T-helper 2 cell treated with Interferon-gamma antibody and Interleukin-4, amounts not matched to agents 5 μg/mL and 100 μg/mL, for 36 hours (primary cell): ENCODE measurements around the gene ADRB2.

Source experiments
- DNase-seq: peaks from one replicate; pipeline ENCODE4 v3.0.0; 2021; ENCODE audit warnings: low spot score
- H3K27ac Mint-ChIP-seq: one replicate; pipeline ENCODE4 v1.8.0; 2021; ENCODE audit warnings: mild to moderate bottlenecking, mixed read lengths
- H3K27me3 Mint-ChIP-seq: one replicate; pipeline ENCODE4 v1.8.0; 2021; ENCODE audit warnings: low read depth, mixed read lengths
- H3K36me3 Mint-ChIP-seq: one replicate; pipeline ENCODE4 v1.8.0; 2021; ENCODE audit warnings: low read depth, mixed read lengths
- H3K4me1 Mint-ChIP-seq: one replicate; pipeline ENCODE4 v1.8.0; 2021; ENCODE audit warnings: low read depth, mixed read lengths
- H3K4me3 Mint-ChIP-seq: one replicate; pipeline ENCODE4 v1.8.0; 2022; ENCODE audit warnings: mild to moderate bottlenecking, moderate library complexity, mixed read lengths
- H3K9me3 Mint-ChIP-seq: one replicate; pipeline ENCODE4 v1.8.0; 2021; ENCODE audit warnings: mixed read lengths

ADRB2 gene

DNA sequence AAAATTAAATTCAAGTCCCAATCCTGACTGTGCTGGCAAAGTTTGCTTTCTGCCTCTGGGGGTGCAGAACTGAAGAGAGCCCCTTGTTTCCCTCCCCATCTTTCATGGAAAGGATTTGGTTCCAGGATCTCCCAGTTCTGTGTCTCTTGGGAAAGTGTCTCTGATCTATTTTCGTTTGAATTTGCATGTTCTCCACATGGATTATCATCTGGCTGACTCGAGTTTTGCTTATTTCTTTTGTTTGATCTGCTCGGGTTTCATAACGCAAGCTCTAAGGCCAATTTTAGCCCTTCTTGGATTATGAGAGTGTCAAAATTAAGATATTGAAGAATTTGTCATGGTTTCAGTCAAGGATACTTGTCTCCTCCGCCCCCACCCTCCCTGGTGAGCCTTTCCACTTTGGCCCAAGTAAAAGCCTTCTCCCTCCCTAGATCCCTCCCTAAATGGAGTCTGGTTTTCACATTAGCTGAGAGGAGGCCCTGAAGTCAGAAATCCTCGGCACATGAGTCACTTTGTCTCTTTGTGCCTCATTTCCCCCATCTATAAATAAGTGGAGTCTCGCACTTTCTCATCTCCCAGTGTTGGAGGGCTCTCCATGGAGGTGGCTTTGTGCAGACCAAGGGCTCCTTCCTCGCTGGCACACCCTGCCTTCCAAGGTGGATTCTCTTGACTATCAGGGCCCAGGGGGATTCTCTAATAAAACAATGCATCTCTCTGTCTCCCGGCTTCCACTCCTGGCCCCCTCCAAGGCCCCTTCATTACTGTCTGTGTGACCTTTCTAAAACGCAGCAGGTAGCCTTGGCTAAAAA is 17.3 kb downstream of the ADRB2 start:
- Mint-ChIP-seq H3K27me3 (peaks cover 17% of the 10 kb centered on the region), H3K4me3 (no peak overlapping the region)

GRCh38 chr5:148844433-148845280 is 18.2 kb downstream of the ADRB2 start:
- DNase-seq = no peak
- Mint-ChIP-seq H3K4me3 (no peak overlapping the region), H3K36me3 (peaks cover 3% of the 10 kb centered on the region), H3K27ac (no peak overlapping the region), H3K9me3 (peaks cover 6% of the 10 kb centered on the region), H3K27me3 (peaks cover 13% of the 10 kb centered on the region), H3K4me1 (peaks cover 20% of the 10 kb centered on the region)

More for the DNA sequence above, 17.3 kb downstream of the ADRB2 start:
- Mint-ChIP-seq H3K27ac (no peak overlapping the region), H3K36me3 (peaks cover 3% of the 10 kb centered on the region), H3K9me3 (peaks cover 6% of the 10 kb centered on the region), H3K4me1 (peaks cover 12% of the 10 kb centered on the region)
- DNase-seq = no peak

DNA sequence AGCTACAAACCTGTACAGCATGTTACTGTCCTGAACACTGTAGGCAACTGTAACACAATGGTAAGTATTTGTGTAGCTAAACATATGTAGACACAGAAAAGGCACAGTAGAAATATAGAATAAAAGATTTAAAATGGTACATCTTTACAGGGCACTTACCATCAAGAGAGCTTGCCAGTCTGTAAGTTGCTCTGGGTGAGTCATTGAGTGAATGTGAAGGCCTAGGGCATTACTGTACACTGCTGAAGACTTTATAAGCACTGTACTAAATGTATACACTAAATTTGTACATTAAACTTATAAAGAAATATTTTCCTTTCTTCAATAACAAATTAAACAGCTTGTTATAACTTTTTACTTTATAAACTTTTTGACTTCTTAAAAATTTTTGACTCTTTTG is 20.5 kb downstream of the ADRB2 start:
- H3K36me3 Mint-ChIP-seq = peaks cover 3% of the 10 kb centered on the region
- peaks cover 6% of the 10 kb centered on the region for H3K9me3 Mint-ChIP-seq
- H3K4me3 Mint-ChIP-seq = no peak overlapping the region
- H3K27me3 Mint-ChIP-seq = peaks cover 9% of the 10 kb centered on the region
- peaks cover 28% of the 10 kb centered on the region for H3K4me1 Mint-ChIP-seq
- DNase-seq = no peak
- no peak overlapping the region for H3K27ac Mint-ChIP-seq

DNA sequence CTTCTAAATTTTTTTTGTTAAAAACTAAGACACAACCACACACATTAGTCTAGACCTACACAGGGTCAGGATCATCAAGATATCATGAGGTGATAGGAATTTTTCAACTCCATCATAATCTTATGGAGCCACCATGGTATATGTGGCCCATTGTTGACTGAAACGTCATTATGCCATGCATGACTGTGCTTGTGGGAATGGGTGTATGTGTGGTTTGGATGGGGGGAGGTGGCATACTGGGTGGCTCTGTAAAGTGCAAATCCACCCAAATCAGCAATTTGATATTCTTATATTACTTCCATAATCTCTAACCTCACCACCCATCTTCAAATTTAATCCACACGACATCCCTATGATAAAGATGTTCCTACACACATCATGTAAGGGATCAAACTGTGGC is 21.0 kb downstream of the ADRB2 start:
- H3K27ac Mint-ChIP-seq = no peak overlapping the region

GRCh38 chr5:148848393-148849031 is 22.1 kb downstream of the ADRB2 start:
- H3K4me3 Mint-ChIP-seq = peak overlapping the region; percentile 65
- peaks cover 6% of the 10 kb centered on the region for H3K9me3 Mint-ChIP-seq
- peaks cover 3% of the 10 kb centered on the region for H3K36me3 Mint-ChIP-seq
- H3K4me1 Mint-ChIP-seq = peaks cover 28% of the 10 kb centered on the region
- H3K27ac Mint-ChIP-seq = peak overlapping the region; percentile 90
- DNase-seq = no peak
- H3K27me3 Mint-ChIP-seq = peaks cover 11% of the 10 kb centered on the region

More for the DNA sequence above, 21.0 kb downstream of the ADRB2 start:
- no peak for DNase-seq
- peaks cover 11% of the 10 kb centered on the region for H3K27me3 Mint-ChIP-seq
- H3K4me1 Mint-ChIP-seq = peaks cover 28% of the 10 kb centered on the region
- H3K36me3 Mint-ChIP-seq = peaks cover 3% of the 10 kb centered on the region
- no peak overlapping the region for H3K4me3 Mint-ChIP-seq
- peaks cover 6% of the 10 kb centered on the region for H3K9me3 Mint-ChIP-seq

- peak overlapping the region; percentile 64 for H3K27ac Mint-ChIP-seq
- H3K36me3 Mint-ChIP-seq = peaks cover 3% of the 10 kb centered on the region
- H3K9me3 Mint-ChIP-seq = peaks cover 6% of the 10 kb centered on the region
- peaks cover 31% of the 10 kb centered on the region for H3K4me1 Mint-ChIP-seq
- peak overlapping the region; percentile 25 for H3K4me3 Mint-ChIP-seq
- no peak for DNase-seq
- peaks cover 11% of the 10 kb centered on the region for H3K27me3 Mint-ChIP-seq
These were observed 23.1 kb downstream of the ADRB2 start for GRCh38 chr5:148849461-148849860.

GRCh38 chr5:148850836-148851235 is 24.4 kb downstream of the ADRB2 start:
- no peak overlapping the region for H3K4me3 Mint-ChIP-seq
- H3K9me3 Mint-ChIP-seq = peaks cover 6% of the 10 kb centered on the region
- peaks cover 7% of the 10 kb centered on the region for H3K27me3 Mint-ChIP-seq
- DNase-seq = no peak
- H3K4me1 Mint-ChIP-seq = peaks cover 29% of the 10 kb centered on the region
- H3K27ac Mint-ChIP-seq = no peak overlapping the region
- peaks cover 3% of the 10 kb centered on the region for H3K36me3 Mint-ChIP-seq

GRCh38 chr5:148853868-148854267 is 27.5 kb downstream of the ADRB2 start:
- H3K9me3 Mint-ChIP-seq = no peaks in the 10 kb centered on the region
- no peak for DNase-seq
- peaks cover 11% of the 10 kb centered on the region for H3K27me3 Mint-ChIP-seq
- peaks cover 23% of the 10 kb centered on the region for H3K4me1 Mint-ChIP-seq
- no peak overlapping the region for H3K4me3 Mint-ChIP-seq
- H3K27ac Mint-ChIP-seq = no peak overlapping the region
- H3K36me3 Mint-ChIP-seq = no peaks in the 10 kb centered on the region

- Mint-ChIP-seq H3K27me3 (peaks cover 15% of the 10 kb centered on the region), H3K4me1 (peaks cover 10% of the 10 kb centered on the region), H3K4me3 (no peak overlapping the region), H3K36me3 (no peaks in the 10 kb centered on the region), H3K9me3 (no peaks in the 10 kb centered on the region), H3K27ac (peak overlapping the region; percentile 29)
- no peak for DNase-seq
These were observed 29.0 kb downstream of the ADRB2 start for GRCh38 chr5:148855249-148856008.

GRCh38 chr5:148856009-148856367 is 29.6 kb downstream of the ADRB2 start:
- H3K27ac Mint-ChIP-seq = no peak overlapping the region

DNA sequence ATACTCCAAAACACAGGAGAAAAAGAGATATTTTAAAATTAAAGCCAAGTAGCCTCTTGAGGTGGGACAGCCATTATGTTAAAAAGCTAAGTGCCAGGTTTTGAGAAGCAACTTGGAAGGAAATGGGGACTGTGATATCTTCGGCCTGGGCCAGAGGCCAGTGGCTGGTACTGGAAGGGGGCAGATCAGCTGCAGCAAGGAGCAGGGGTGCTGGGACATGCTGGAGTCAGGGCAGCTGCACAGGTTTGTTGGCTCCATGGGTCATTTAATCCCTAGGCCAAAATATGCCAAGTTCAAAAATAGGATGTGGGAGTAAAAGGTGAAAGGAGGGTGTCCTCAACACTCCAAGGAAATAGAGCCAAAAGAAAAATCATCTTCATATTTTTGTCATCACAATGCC is 30.0 kb downstream of the ADRB2 start:
- no peaks in the 10 kb centered on the region for H3K9me3 Mint-ChIP-seq
- no peak for DNase-seq
- H3K27me3 Mint-ChIP-seq = peaks cover 13% of the 10 kb centered on the region
- peaks cover 8% of the 10 kb centered on the region for H3K4me1 Mint-ChIP-seq
- H3K27ac Mint-ChIP-seq = no peak overlapping the region
- H3K36me3 Mint-ChIP-seq = no peaks in the 10 kb centered on the region
- no peak overlapping the region for H3K4me3 Mint-ChIP-seq

More at GRCh38 chr5:148856009-148856367, 29.6 kb downstream of the ADRB2 start:
- Mint-ChIP-seq H3K4me3 (no peak overlapping the region), H3K36me3 (no peaks in the 10 kb centered on the region), H3K9me3 (no peaks in the 10 kb centered on the region), H3K27me3 (peaks cover 16% of the 10 kb centered on the region), H3K4me1 (peaks cover 8% of the 10 kb centered on the region)
- DNase-seq = no peak

DNA sequence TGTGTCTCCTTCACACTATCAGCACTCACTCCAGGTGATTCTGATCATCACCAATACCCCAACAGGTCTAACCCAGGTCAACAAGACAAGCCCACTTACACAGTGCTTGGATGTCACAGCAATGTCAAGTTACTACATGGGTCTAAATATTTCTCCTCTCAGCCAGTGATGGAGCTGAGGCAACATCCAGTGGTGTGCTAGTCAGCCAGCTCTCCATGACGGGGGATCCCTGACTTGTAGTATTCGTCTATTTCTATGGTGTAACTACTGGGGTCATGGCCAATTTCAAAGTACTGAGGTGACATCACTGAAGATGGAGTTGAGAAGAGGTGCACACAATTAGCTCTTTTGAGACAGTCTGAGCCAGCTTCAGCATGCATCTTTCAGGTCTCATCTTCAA is 31.1 kb downstream of the ADRB2 start:
- H3K27ac Mint-ChIP-seq = no peak overlapping the region
- no peak overlapping the region for H3K4me3 Mint-ChIP-seq
- DNase-seq = no peak
- peaks cover 11% of the 10 kb centered on the region for H3K27me3 Mint-ChIP-seq
- H3K9me3 Mint-ChIP-seq = no peaks in the 10 kb centered on the region
- H3K4me1 Mint-ChIP-seq = peaks cover 8% of the 10 kb centered on the region
- H3K36me3 Mint-ChIP-seq = no peaks in the 10 kb centered on the region

GRCh38 chr5:148858106-148858505 is 31.7 kb downstream of the ADRB2 start:
- no peak for DNase-seq
- H3K27me3 Mint-ChIP-seq = peaks cover 11% of the 10 kb centered on the region
- H3K27ac Mint-ChIP-seq = no peak overlapping the region
- no peaks in the 10 kb centered on the region for H3K36me3 Mint-ChIP-seq
- H3K4me1 Mint-ChIP-seq = peaks cover 8% of the 10 kb centered on the region
- H3K9me3 Mint-ChIP-seq = no peaks in the 10 kb centered on the region
- no peak overlapping the region for H3K4me3 Mint-ChIP-seq
